ENCODE data around the gene ABHD1.

- TF ChIP-seq REST (tag by site-specific recombination; IDR thresholded peaks at IDR 0.05): no peak
- no peak for TF ChIP-seq HOXD13 (CRISPR knock-in tag; IDR thresholded peaks at IDR 0.05; ENCODE audit: borderline replicate concordance)
- TF ChIP-seq ZSCAN4 (tag by site-specific recombination; IDR thresholded peaks at IDR 0.05): no peak
- TF ChIP-seq ZNF274 (IDR thresholded peaks at IDR 0.05; ENCODE audit: low read length): no peak
- TF ChIP-seq ZNF274 (tag by site-specific recombination; IDR thresholded peaks at IDR 0.05; ENCODE audit: borderline replicate concordance): no peak
- TF ChIP-seq ZNF561 (tag by site-specific recombination; IDR thresholded peaks at IDR 0.05; ENCODE audit: borderline replicate concordance): no peak
- TF ChIP-seq ZNF776 (tag by site-specific recombination; IDR thresholded peaks at IDR 0.05; ENCODE audit: borderline replicate concordance): no peak
- TF ChIP-seq TCF7L2 (IDR thresholded peaks at IDR 0.05; ENCODE audit: borderline replicate concordance, low read depth, low read length): no peak
- no peak for TF ChIP-seq ZNF302 (tag by site-specific recombination; IDR thresholded peaks at IDR 0.05; ENCODE audit: low read depth)
- no peak for TF ChIP-seq ZNF623 (tag by site-specific recombination; IDR thresholded peaks at IDR 0.05)
These were observed 10.5 kb downstream of the ABHD1 start, which contains the start of gene PREB for GRCh38 chr2:27133905-27134780.

Measured in HEK293 (cell line).